IMR-90 (cell line): Measurements from ENCODE around the gene SLC35G1. TPM values are rescaled to one million over a fixed set of nuclear protein-coding genes. Genes with fewer than 3 reads are reported as not detected.

ENCODE experiments used
- ATAC-seq: fragments of 200-7000 bp; cut with Tn5 transposase; 2 replicates; pipeline ENCODE4 v1.9.1; 2020; ENCODE audit warnings: low read depth, mild to moderate bottlenecking, moderate library complexity
- BruUV-seq: library from RNA; stranded (reverse); fragments of 400-500 nt; replicated peaks from 2 replicates; lab custom pipeline; 2021; lab: Mats Ljungman, UMichigan
- CTCF ChIA-PET: fragments of 300-600 bp; formaldehyde crosslinking; extraction: SDS; loops from one replicate; lab custom pipeline; 2021; ENCODE audit warnings: antibody characterized with exemption; lab: Yijun Ruan, JAX
- POLR2A ChIA-PET: fragments of 300-600 bp; sonication (Branson Sonifier 250); formaldehyde crosslinking; loops from one replicate; lab custom pipeline; 2022; ENCODE audit warnings: antibody characterized with exemption; ENCODE audit not compliant: unreplicated experiment; lab: Charles Lee
- DNase-seq: peaks from one replicate; pipeline ENCODE4 v3.0.0; 2013
- H2AFZ ChIP-seq: replicated peaks from 2 replicates; pipeline ENCODE3; 2013; ENCODE audit warnings: low read length, mild to moderate bottlenecking; ENCODE audit not compliant: poor library complexity
- H2AK5ac ChIP-seq: 2 replicates; pipeline ENCODE4 v1.6.1; 2013; ENCODE audit warnings: low read depth, low read length, inconsistent platforms
- H2AK9ac ChIP-seq: replicated peaks from 2 replicates; pipeline ENCODE3; 2013; ENCODE audit warnings: mild to moderate bottlenecking, low read depth, low read length, moderate library complexity; ENCODE audit not compliant: poor library complexity
- H2BK120ac ChIP-seq: 2 replicates; pipeline ENCODE4 v1.6.1; 2013; ENCODE audit warnings: low read depth, low read length, inconsistent platforms
- H2BK15ac ChIP-seq: 3 replicates; pipeline ENCODE4 v1.6.1; 2013; ENCODE audit warnings: low read depth, low read length, inconsistent platforms
- H2BK20ac ChIP-seq: 2 replicates; pipeline ENCODE4 v1.6.1; 2013; ENCODE audit warnings: low read depth, mild to moderate bottlenecking, inconsistent platforms, low read length, moderate library complexity
- H2BK5ac ChIP-seq: 2 replicates; pipeline ENCODE4 v1.6.1; 2013; ENCODE audit warnings: mild to moderate bottlenecking, low read depth, low read length, inconsistent platforms; ENCODE audit not compliant: poor library complexity, severe bottlenecking
- H3K14ac ChIP-seq: replicated peaks from 2 replicates; pipeline ENCODE4 v1.6.1; 2013; ENCODE audit warnings: low read depth, low read length, inconsistent platforms
- H3K18ac ChIP-seq: 2 replicates; pipeline ENCODE4 v1.6.1; 2013; ENCODE audit warnings: low read depth, low read length, control low read depth
- H3K23ac ChIP-seq: 2 replicates; pipeline ENCODE4 v1.6.1; 2013; ENCODE audit warnings: low read depth, low read length, inconsistent platforms
- H3K27ac ChIP-seq: 2 replicates; pipeline ENCODE4 v1.5.1; 2013; ENCODE audit warnings: mild to moderate bottlenecking, control low read depth, low read length; ENCODE audit not compliant: insufficient read depth
- H3K27me3 ChIP-seq: 2 replicates; pipeline ENCODE4 v1.6.1; 2013; ENCODE audit warnings: low read length; ENCODE audit not compliant: control insufficient read depth, insufficient read depth
- H3K36me3 ChIP-seq: 2 replicates; pipeline ENCODE4 v1.6.1; 2013; ENCODE audit warnings: low read length, mixed read lengths; ENCODE audit not compliant: control insufficient read depth, insufficient read depth
- H3K4ac ChIP-seq: 2 replicates; pipeline ENCODE4 v1.6.1; 2013; ENCODE audit warnings: low read depth, low read length, inconsistent platforms
- H3K4me1 ChIP-seq: 2 replicates; pipeline ENCODE4 v1.6.1; 2013; ENCODE audit warnings: low read length, mixed read lengths; ENCODE audit not compliant: control insufficient read depth, insufficient read depth
- H3K4me2 ChIP-seq: 2 replicates; pipeline ENCODE4 v1.6.1; 2013; ENCODE audit warnings: low read depth, mild to moderate bottlenecking, control low read depth, low read length, moderate library complexity
- H3K4me3 ChIP-seq: 2 replicates; pipeline ENCODE4 v1.5.1; 2013; ENCODE audit warnings: low read depth, mild to moderate bottlenecking, control low read depth, low read length, moderate library complexity; ENCODE audit not compliant: insufficient read depth
- H3K56ac ChIP-seq: 2 replicates; pipeline ENCODE4 v1.6.1; 2013; ENCODE audit warnings: low read length, inconsistent platforms; ENCODE audit not compliant: insufficient read depth; ENCODE audit errors: extremely low read depth
- H3K79me1 ChIP-seq, 2 experiments: 2 replicates each; pipeline ENCODE4 v1.6.1; 2013; ENCODE audit warnings: low read length in 2 of 2, inconsistent platforms in 1 of 2, low read depth in 1 of 2
- H3K9ac ChIP-seq: 2 replicates; pipeline ENCODE4 v1.6.1; 2013; ENCODE audit warnings: low read depth, low read length, control low read depth
- H3K9me1 ChIP-seq: 2 replicates; pipeline ENCODE4 v1.6.1; 2013; ENCODE audit warnings: low read length, inconsistent platforms; ENCODE audit not compliant: insufficient read depth
- H3K9me3 ChIP-seq: 2 replicates; pipeline ENCODE4 v1.6.1; 2013; ENCODE audit warnings: low read length; ENCODE audit not compliant: control insufficient read depth, insufficient read depth
- H4K20me1 ChIP-seq: 2 replicates; pipeline ENCODE4 v1.6.1; 2013; ENCODE audit warnings: low read length, inconsistent platforms; ENCODE audit not compliant: insufficient read depth
- H4K5ac ChIP-seq: 2 replicates; pipeline ENCODE4 v1.6.1; 2013; ENCODE audit warnings: mild to moderate bottlenecking, low read depth, low read length, control low read depth
- H4K8ac ChIP-seq, 2 experiments: 2 replicates each; pipeline ENCODE4 v1.6.1; 2013; ENCODE audit warnings: low read depth in 2 of 2, low read length in 2 of 2, control low read depth in 1 of 2, inconsistent platforms in 1 of 2
- H4K91ac ChIP-seq: 2 replicates; pipeline ENCODE4 v1.6.1; 2013; ENCODE audit warnings: low read depth, low read length, inconsistent platforms; ENCODE audit not compliant: insufficient read depth
- CEBPB ChIP-seq: IDR thresholded peaks from 2 replicates; pipeline ENCODE4 v1.6.1; 2012; ENCODE audit warnings: low read depth, low read length, improper control_type of control experiment
- MXI1 ChIP-seq: IDR thresholded peaks from 2 replicates; pipeline ENCODE4 v1.6.1; 2012; ENCODE audit warnings: low read depth, mild to moderate bottlenecking, low read length, moderate library complexity, borderline replicate concordance
- NFE2L2 ChIP-seq: fragments of 150-350 bp; IDR thresholded peaks from 2 replicates; pipeline ENCODE4 v1.6.1; 2016; ENCODE audit warnings: low read depth, mild to moderate bottlenecking, low read length
- RAD21 ChIP-seq: IDR thresholded peaks from 2 replicates; pipeline ENCODE4 v1.6.1; 2012; ENCODE audit warnings: low read length, improper control_type of control experiment
- WGBS, 2 experiments: methylation state at CpG; one replicate each; pipeline versions ENCODE4 v1.1.5 to v1.1.7; 2013; ENCODE audit warnings: missing lambda C conversion rate in 2 of 2; ENCODE audit not compliant: insufficient read length in 1 of 2; ENCODE audit errors: extremely low coverage in 2 of 2; 5-methylcytosine and 5-hydroxymethylcytosine counted together
- dilution Hi-C: fragments of 300-500 bp; cut with HindIII; formaldehyde crosslinking; loops from one replicate; pipeline ENCODE4 v1.14.3; 2018; ENCODE audit warnings: low sequenced_read_pairs; ENCODE audit not compliant: unreplicated experiment
- in situ Hi-C: fragments of 300-500 bp; cut with MboI; formaldehyde crosslinking; loops from 3 replicates; pipeline ENCODE4 v1.14.3; 2019; ENCODE audit warnings: low sequenced_read_pairs, inconsistent platforms, mixed read lengths
- intact Hi-C: fragments of 100-400 bp; cut with micrococcal nuclease; formaldehyde crosslinking; loops from 2 replicates; pipeline ENCODE4 v1.10.0; 2022
- polyA plus RNA-seq, 3 experiments: library from polyadenylated mRNA; depleted of rRNA; stranded (reverse); fragments of >200 nt; gene quantifications; 2 replicates each; pipeline ENCODE4 v1.2.3, GENCODE V29; 2012; ENCODE audit warnings: low replicate concordance in 1 of 3
- total RNA-seq: library from RNA; depleted of rRNA; stranded (reverse); fragments of >200 nt; gene quantifications from 2 replicates; pipeline ENCODE4 v1.2.3, GENCODE V29; 2012

SLC35G1 gene
- total and polyA plus RNA-seq, 2 of the 4 experiments (the other 2 are of a cell fraction) = 2.7 to 3.7 TPM

- Histone ChIP-seq H3K36me3 (no peaks in the 10 kb centered on the region), H3K4me2 (no peak overlapping the region), H4K8ac (no peak overlapping the region), H2AK5ac (no peak overlapping the region), H3K14ac (no peak overlapping the region), H4K91ac (no peak overlapping the region), H3K4me3 (no peak overlapping the region), H3K9me3 (peaks cover 3% of the 10 kb centered on the region; the same call in 1 of the 2 replicates), H4K20me1 (no peaks in the 10 kb centered on the region), H2BK120ac (no peak overlapping the region), H3K4ac (no peak overlapping the region), H3K27ac (no peak overlapping the region), H4K5ac (no peak overlapping the region), H3K18ac (no peak overlapping the region), H2AK9ac (no peak overlapping the region), H2AFZ (no peak overlapping the region), H2BK5ac (no peak overlapping the region), H3K4me1 (no peaks in the 10 kb centered on the region), H3K56ac (no peak overlapping the region), H3K79me1 (no peaks in the 10 kb centered on the region), H2BK20ac (no peak overlapping the region), H3K9me1 (no peaks in the 10 kb centered on the region), H2BK15ac (no peak overlapping the region), H3K23ac (no peak overlapping the region), H3K27me3 (peaks cover 18% of the 10 kb centered on the region), H3K9ac (no peak overlapping the region)
- dilution Hi-C loops = no loop called here
- POLR2A ChIA-PET = no interaction called here
- CTCF ChIA-PET = no interaction called here
- WGBS, 2 experiments = no CpG with 5 or more reads among the region's 6 CpGs
- no TSS peak for BruUV-seq
- TF ChIP-seq RAD21 (no peak), CEBPB (no peak), MXI1 (no peak), NFE2L2 (no peak)
- DNase-seq (no peak), ATAC-seq (no peak)
- in situ Hi-C loops = no loop called here
- intact Hi-C loops = no loop called here
Measured at GRCh38 chr10:93865794-93866425, 27.9 kb upstream of the SLC35G1 start.
